IPS-15b (cell line): ENCODE results near the gene UGDH.
A peak's percentile ranks its signal among the peaks of the same experiment; 100 is the strongest.

Experiments used
- H3K27me3 ChIP-seq: one replicate; pipeline ENCODE4 v1.6.1; 2013; ENCODE audit warnings: low read length; ENCODE audit not compliant: control insufficient read depth, insufficient read depth
- H3K36me3 ChIP-seq: one replicate; pipeline ENCODE4 v1.6.1; 2013; ENCODE audit warnings: low read length; ENCODE audit not compliant: control insufficient read depth, insufficient read depth
- H3K4me1 ChIP-seq: one replicate; pipeline ENCODE4 v1.6.1; 2013; ENCODE audit warnings: mild to moderate bottlenecking, low read length; ENCODE audit not compliant: control insufficient read depth, insufficient read depth
- H3K4me3 ChIP-seq: one replicate; pipeline ENCODE4 v1.5.1; 2013; ENCODE audit warnings: low read depth, low read length
- H3K9ac ChIP-seq: one replicate; pipeline ENCODE4 v1.6.1; 2013; ENCODE audit warnings: low read depth, mild to moderate bottlenecking, low read length
- H3K9me3 ChIP-seq: one replicate; pipeline ENCODE4 v1.6.1; 2013; ENCODE audit warnings: mild to moderate bottlenecking, low read length; ENCODE audit not compliant: control insufficient read depth, insufficient read depth

UGDH gene

GRCh38 chr4:39527296-39528060 lies at the start of gene UGDH:
TSS of gene UGDH (minus strand) at chr4:39527439. CDS start at chr4:39521512, 5,927 bp downstream.
- Histone ChIP-seq H3K4me1 (no peaks in the 10 kb centered on the region), H3K4me3 (peak within 1 kb of the TSS; percentile 96), H3K36me3 (peaks cover 12% of the 10 kb centered on the region), H3K9me3 (peaks cover 7% of the 10 kb centered on the region), H3K27me3 (no peaks in the 10 kb centered on the region), H3K9ac (peak within 1 kb of the TSS; percentile 94)

DNA sequence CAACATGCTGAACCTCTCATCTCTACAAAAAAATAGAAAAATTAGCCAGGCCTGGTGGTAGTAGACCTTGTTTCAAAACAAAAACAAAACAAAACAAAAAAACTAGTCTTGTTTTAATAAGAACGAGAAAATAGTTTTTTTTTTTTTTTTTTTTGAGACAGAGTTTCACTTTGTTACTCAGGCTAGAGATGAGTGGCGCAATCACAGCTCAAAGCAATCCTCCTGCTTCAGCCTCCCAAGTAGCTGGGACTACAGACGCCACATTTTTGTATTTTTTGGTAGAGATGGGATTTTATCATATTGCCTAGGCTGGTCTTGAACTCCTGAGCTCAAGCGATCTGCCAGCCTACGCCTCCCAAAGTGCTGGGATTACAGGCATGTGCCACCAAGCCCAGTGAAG lies 47.7 kb upstream of the UGDH start:
- H3K36me3 ChIP-seq: peaks cover 3% of the 10 kb centered on the region
- H3K9me3 ChIP-seq: no peaks in the 10 kb centered on the region
- H3K4me3 ChIP-seq: no peak overlapping the region
- H3K27me3 ChIP-seq: no peaks in the 10 kb centered on the region
- no peaks in the 10 kb centered on the region for H3K4me1 ChIP-seq
- no peak overlapping the region for H3K9ac ChIP-seq

DNA sequence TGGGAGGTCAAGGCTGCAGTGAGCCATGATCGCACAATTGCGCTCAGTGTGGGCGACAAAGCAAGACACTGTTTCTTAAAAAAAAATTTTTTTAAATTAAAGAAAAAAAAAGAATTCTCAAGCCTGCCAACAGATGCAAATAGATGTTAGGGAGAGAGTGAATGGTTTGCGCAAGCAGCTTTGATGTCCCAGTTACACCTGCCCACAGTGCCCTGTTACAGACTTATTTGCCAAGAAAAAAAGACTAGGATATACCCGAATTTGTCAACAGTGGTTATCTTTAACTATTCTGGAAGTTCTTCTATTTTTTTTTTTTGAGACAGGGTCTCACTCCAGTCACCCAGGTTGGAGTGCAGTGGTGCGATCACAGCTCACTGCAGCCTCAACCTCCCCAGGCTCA lies 44.3 kb upstream of the UGDH start:
- Histone ChIP-seq H3K9me3 (no peaks in the 10 kb centered on the region), H3K4me3 (no peak overlapping the region), H3K4me1 (no peaks in the 10 kb centered on the region), H3K9ac (no peak overlapping the region), H3K27me3 (no peaks in the 10 kb centered on the region), H3K36me3 (peaks cover 3% of the 10 kb centered on the region)

DNA sequence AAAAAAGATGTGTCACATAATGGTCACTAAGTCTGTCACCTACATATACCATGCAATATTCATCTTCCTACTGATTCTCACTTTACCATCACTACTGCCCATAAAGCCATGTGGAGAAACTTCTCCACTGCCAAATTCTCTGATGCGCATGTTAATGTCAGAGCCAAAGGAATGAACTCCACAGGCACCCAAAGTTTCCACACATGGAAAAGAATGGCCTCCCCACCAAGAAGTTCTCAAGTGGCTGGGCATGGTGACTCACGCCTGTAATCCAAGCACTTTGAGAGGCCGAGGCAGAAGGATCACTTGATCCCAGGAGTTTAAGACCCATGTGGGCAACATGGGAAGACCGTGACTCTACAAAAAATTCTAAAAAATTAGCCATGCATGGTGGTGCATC lies 43.8 kb upstream of the UGDH start:
- Histone ChIP-seq H3K36me3 (peaks cover 3% of the 10 kb centered on the region), H3K4me3 (no peak overlapping the region), H3K9me3 (no peaks in the 10 kb centered on the region), H3K27me3 (no peaks in the 10 kb centered on the region), H3K9ac (no peak overlapping the region), H3K4me1 (no peaks in the 10 kb centered on the region)

GRCh38 chr4:39569209-39569608 lies 42.0 kb upstream of the UGDH start:
- no peak overlapping the region for H3K4me3 ChIP-seq
- H3K9me3 ChIP-seq: no peaks in the 10 kb centered on the region
- no peaks in the 10 kb centered on the region for H3K27me3 ChIP-seq
- no peak overlapping the region for H3K9ac ChIP-seq
- H3K4me1 ChIP-seq: no peaks in the 10 kb centered on the region
- H3K36me3 ChIP-seq: peaks cover 3% of the 10 kb centered on the region

DNA sequence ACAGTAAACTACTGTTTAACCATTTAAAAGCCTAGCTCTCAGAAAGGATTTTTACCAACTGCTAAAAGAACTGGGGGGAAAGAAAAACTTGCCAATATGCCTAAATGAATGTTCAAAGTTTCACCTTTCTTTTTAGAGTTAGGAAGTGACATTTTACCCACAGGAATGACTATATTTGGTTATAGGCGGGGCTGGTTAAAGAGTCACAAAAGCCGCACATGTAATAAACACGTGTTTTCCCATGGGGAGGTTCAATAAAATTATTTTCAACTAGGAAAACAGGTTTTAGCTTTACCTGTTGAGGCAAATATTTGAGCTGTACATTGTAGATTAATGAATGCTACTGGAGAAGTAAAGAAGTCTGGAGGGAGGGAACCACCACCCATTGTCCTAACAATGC lies 41.6 kb upstream of the UGDH start:
- Histone ChIP-seq H3K36me3 (peaks cover 3% of the 10 kb centered on the region), H3K9ac (no peak overlapping the region), H3K27me3 (no peaks in the 10 kb centered on the region)

GRCh38 chr4:39565878-39566600 lies 38.8 kb upstream of the UGDH start:
- H3K9ac ChIP-seq: no peak overlapping the region
- H3K4me1 ChIP-seq: no peaks in the 10 kb centered on the region
- H3K27me3 ChIP-seq: no peaks in the 10 kb centered on the region
- H3K4me3 ChIP-seq: no peak overlapping the region
- H3K36me3 ChIP-seq: peaks cover 1% of the 10 kb centered on the region
- H3K9me3 ChIP-seq: no peaks in the 10 kb centered on the region

More for the DNA sequence above, 41.6 kb upstream of the UGDH start:
- Histone ChIP-seq H3K9me3 (no peaks in the 10 kb centered on the region), H3K4me1 (no peaks in the 10 kb centered on the region), H3K4me3 (no peak overlapping the region)

GRCh38 chr4:39563346-39563847 lies 36.2 kb upstream of the UGDH start:
- Histone ChIP-seq H3K36me3 (no peaks in the 10 kb centered on the region), H3K9me3 (no peaks in the 10 kb centered on the region), H3K9ac (no peak overlapping the region), H3K27me3 (no peaks in the 10 kb centered on the region), H3K4me3 (no peak overlapping the region), H3K4me1 (no peaks in the 10 kb centered on the region)

- Histone ChIP-seq H3K9ac (no peak overlapping the region), H3K9me3 (no peaks in the 10 kb centered on the region), H3K4me3 (no peak overlapping the region), H3K27me3 (no peaks in the 10 kb centered on the region), H3K4me1 (no peaks in the 10 kb centered on the region), H3K36me3 (no peaks in the 10 kb centered on the region)
These were observed 35.6 kb upstream of the UGDH start for GRCh38 chr4:39562792-39563191.

DNA sequence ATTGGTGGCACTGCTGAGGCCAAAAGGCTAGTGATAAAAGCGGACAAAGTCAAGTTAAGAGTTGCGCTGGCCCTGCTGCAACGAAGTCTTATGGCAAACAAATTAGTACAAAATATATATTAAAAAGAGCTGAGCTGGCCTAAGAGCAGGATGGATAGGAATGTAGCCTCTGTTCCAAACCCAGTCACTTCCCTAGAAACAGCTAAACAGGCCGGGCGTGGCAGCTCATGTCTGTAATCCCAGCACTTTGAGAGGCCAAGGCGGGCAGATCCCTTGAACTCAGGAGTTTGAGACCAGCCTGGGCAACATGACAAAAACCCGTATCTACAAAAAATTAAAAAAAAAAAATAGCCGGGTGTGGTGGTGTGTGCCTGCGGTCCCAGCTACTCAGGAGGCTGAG lies 32.4 kb upstream of the UGDH start:
- no peaks in the 10 kb centered on the region for H3K27me3 ChIP-seq
- no peaks in the 10 kb centered on the region for H3K9me3 ChIP-seq

DNA sequence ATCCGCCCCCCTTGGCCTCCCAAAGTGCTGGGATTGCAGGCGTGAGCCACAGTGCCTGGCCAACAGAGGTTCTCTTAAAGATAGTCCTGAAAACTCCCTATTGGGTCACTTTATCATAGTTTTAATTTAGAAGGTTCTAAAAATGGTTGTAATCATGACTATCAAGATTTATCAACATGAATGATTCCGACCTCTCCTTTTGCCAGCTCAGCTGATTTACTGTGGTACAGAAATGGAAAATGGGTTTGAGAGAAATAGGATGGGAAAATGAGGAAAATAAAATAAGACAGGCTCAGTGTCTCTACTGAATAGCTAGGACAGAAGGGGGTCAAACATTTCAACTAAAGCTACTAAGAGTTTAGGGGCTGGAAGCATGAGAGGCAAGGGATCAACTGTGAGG lies 28.2 kb upstream of the UGDH start:
- Histone ChIP-seq H3K36me3 (no peaks in the 10 kb centered on the region), H3K9ac (no peak overlapping the region), H3K4me3 (no peak overlapping the region), H3K27me3 (no peaks in the 10 kb centered on the region), H3K9me3 (no peaks in the 10 kb centered on the region), H3K4me1 (no peaks in the 10 kb centered on the region)

More for the DNA sequence above, 32.4 kb upstream of the UGDH start:
- H3K36me3 ChIP-seq: no peaks in the 10 kb centered on the region
- no peak overlapping the region for H3K9ac ChIP-seq
- H3K4me3 ChIP-seq: no peak overlapping the region
- no peaks in the 10 kb centered on the region for H3K4me1 ChIP-seq
